Ramos (cell line): ENCODE data around the gene GRID1.

ENCODE experiments used
- in situ Hi-C: fragments of 300-500 bp; cut with MboI; formaldehyde crosslinking; loops from one replicate; pipeline ENCODE4 v1.14.3; 2022; ENCODE audit warnings: low sequenced_read_pairs; ENCODE audit not compliant: unreplicated experiment

Gene GRID1

DNA sequence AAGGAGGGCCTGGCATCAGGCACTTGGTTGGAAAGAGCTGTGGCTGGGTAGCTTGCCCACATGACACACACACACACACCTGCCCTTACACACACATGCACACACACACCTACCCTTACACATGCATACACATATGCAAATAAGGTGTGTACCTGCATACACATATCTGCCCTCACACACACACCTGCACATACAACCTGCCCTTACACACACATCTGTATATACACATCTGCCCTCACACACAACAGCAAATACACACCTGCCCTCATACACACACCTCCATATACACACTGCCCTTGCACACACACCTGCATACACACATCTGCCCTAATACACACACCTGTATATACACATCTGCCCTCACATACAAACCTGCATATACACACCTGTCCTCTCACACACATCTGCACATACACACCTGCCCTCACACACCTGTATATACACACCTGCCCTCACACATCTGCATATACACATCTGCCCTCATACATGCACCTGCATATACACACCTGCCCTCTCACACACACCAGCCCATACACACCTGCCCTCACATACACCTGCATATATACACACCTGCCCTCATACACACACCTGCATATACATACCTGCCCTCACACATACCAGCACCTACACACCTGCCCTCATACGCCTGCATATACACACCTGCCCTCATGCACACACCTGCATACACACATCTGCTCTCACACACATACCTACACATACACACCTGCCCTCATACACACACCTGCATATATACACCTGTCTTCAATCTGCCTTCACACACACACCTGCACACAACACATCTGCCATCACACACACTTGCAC, 82.9 kb downstream of the GRID1 start:
- in situ Hi-C loops = no loop called here

DNA sequence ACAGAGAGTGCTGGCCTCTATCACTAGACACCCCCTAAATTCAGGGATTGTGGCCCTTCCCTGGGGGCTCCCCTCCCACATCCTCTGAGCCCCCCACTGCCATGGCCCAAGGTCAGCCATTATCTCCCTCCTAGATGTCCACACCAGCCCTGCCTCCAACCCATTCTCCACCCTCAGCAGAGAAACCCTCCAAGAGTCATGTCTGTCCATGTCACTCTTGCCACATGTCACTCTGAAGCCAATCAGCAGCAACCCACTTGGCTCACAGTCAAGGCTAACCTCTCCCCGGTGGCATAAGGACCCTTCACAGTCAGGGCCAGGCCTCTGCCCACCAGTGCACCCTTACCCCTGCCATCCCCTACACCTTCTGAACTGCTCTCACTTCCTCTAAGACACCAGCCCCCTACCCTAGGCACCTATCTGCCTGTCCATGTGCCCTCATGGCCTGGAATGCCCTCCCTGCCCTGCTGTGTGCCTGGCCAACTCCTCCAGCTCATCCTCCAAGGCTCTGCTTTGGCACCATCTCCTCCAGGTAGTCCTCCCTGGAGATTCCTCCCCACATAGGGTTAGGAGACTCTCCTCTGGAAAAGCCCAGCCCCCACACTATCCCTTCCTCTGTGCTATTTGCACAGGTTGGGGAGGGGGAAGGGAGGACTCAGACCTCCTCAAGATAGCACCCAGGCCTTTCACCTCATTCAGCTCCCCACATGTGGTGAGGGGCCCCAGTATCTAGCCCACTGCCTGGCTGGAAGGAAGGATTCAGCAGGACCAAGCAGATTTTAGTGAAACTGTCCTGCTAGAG, 83.7 kb downstream of the GRID1 start:
- in situ Hi-C loops = no loop called here

DNA sequence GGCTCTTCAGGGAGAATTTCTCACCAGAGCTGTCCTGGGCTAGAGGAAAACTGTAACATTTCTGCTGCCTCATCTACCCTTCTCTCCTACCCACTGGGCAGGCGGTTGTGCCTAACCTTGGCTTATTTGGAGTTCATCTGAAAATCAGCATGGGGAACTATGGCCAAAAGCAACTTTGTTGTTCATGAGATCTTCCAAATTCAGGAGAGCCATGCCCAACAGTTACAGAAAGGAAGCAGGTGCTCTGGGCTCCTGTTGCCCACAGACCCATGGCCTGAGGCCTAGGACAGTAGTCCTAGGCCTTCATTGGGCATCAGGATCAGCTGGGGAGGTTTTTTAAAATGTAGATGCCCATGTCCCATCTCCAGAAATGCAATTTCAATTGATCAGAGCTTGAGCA, 85.2 kb downstream of the GRID1 start:
- in situ Hi-C loops = no loop called here

DNA sequence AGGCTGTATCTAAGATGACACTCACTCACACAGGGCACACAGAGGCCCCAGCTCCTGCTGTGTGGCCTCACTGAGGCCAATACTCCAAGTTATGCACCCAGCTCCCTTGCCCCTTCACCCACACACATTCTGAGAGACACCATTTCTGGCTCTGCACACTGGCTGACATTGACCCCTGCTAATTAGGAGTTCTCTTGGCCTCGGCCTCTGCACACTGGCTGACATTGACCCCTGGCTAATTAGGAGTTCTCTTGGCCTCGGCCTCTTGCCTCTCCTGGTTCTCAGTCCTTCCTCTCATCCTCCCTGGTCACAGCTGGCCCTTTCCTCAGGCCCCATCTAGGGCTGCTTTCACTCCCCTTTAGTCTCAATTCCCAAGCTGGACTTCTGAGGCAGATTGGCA, 97.3 kb downstream of the GRID1 start:
- in situ Hi-C loops = no loop called here

DNA sequence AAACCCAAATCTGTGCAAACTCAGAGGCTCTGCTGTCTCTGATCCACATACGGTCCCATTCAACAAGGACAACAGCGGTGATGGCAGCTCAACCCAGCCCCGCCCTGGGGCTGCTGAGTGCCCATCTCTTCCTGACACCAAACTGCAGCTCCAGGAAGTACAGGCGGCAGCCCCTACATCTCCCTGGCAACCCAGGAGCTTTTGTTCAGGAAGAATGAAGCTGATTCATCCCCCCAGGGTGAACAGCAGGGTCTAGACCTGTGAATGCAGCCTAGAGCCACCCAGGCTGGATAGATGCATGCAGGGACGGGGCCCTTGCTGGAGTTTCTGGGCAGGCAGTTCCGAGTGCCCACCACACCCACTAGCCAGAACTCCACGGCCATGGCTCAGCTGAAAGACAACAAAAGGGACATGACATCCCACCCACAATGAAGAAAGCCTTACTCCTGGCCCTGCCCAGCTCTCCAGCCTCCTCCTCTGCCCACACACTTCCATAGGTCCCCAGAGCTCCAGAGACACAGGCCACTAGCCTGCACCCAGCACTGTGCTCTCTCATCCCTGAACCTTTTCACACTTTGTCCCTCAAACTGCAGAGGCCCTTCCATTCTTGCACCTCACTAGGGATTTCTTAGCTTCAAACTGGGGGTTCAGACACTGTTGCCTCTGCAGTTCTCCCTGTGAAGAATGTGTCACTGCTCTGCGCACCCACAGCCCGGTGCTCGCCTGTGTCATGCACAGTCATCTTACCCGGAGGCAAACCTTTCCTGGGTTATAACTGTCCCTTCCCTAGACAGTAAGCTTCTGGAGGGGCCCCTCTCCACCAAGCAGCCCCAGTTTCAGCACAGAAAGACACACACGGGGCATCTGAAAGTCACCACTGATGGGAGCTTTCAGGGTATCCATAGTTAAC, 99.1 kb downstream of the GRID1 start:
- in situ Hi-C loops = no loop called here

DNA sequence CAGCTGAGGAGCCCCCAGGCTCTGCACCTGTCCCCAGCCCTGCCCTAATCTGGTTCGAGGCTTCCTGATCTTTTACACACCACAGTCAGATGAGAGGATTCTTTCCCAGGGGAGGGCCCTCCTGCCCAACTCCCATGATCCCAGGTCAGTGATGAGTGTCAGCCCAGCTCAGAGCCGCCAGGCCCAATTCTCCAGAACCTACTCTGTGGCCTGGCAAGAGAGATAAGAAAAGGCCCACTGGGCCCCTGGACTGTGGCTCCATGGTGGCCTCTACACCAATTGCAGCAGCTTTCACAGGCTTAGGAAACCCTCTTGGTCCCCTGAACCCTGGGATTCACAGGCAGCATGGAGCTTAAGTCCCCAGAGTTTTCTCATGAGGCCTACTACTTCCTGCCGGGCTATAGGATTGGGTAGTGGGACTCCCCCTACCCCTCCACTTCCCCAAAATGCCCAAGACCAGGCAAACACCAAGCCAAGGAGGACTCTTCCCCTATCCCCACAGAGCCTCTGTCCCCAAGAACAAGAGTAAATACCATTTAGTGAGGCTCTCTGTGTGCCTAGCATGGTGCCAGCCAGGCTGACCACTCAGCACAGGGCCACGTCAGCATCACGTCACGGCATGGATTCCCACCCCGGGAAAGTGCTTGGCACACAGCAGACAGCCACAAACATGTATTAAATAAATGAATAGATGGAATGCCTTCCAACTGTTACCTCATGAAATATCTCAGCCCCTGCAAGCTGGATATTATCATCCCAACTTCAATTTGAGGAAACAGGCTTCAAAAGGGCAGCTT, 100.0 kb downstream of the GRID1 start:
- in situ Hi-C loops = no loop called here

- in situ Hi-C loops = no loop called here
Measured at GRCh38 chr10:86265895-86266259, 100.7 kb downstream of the GRID1 start.

GRCh38 chr10:86265236-86265894, 101.2 kb downstream of the GRID1 start:
- in situ Hi-C loops = no loop called here

- in situ Hi-C loops = no loop called here
Measured at GRCh38 chr10:86264481-86265231, 101.9 kb downstream of the GRID1 start.

- in situ Hi-C loops = no loop called here
Measured at GRCh38 chr10:86263907-86264306, 102.7 kb downstream of the GRID1 start.

DNA sequence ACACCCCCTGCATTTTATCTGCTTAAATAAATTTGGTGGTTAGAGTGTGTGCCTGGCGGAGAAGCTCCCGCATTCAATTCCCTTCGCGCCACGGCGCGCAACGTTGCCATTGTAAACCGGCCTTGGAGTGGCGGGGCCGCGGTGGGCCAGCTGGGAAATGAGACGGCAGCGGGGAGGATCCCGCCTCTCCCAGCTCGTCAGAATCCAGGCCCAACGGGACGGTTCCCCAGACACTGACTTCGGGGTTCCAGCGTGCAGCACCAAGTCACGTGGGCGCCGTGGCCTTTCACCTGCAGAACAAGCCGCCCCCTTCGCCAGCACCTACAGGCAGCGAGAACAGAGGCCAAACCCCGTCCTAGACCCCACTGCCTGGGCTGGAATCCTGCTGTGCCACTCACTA, 103.4 kb downstream of the GRID1 start:
- in situ Hi-C loops = no loop called here

DNA sequence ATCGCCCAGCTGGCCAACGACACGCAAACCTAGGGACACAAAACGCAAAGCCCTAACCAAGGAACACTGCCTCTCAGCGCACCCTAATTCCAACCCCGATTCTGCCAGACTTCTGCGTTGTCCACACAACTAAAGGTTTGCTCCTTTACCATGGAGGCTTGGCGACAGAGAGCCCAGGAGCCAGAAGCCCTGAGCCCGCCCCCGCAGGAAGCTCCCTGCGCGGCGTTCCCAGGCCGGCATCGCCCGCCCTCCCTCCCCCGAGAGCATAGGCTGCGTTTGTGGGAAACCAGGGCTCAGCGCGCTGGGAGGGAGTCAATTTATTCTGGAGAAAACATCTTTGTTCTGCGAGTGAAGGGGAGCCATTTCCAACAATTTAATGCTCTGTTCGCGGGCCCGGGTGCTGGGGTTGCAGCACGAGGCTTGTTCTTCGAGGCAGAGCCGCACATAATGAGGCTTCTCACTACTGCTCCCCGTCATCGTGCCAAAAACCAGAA, 103.9 kb downstream of the GRID1 start:
- in situ Hi-C loops = no loop called here

GRCh38 chr10:86261941-86262687, 104.5 kb downstream of the GRID1 start:
- in situ Hi-C loops = no loop called here

- in situ Hi-C loops = no loop called here
Measured at GRCh38 chr10:86261470-86261869, 105.1 kb downstream of the GRID1 start.

DNA sequence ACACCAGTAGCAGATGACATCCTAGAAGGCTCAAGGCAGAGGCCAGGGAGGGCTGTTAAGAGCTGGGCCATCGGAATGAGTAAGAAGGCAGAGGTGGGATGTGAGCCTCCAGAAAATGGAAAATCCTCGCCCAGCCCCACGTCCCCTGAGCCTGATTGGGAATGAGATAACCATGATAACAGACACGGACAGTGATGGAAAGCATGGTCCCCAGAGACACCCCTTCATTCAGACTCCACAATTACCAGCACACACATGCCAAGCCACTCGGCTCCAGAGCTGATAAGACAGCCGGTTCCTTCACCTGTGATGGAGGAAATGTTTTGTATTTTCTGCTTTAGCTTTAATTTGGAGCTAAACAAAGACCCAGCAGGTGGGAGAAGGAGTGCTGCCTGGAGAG, 106.0 kb downstream of the GRID1 start:
- in situ Hi-C loops = no loop called here

GRCh38 chr10:86259901-86260562, 106.6 kb downstream of the GRID1 start:
- in situ Hi-C loops = no loop called here

- in situ Hi-C loops = no loop called here
Measured at GRCh38 chr10:86258941-86259340, 107.7 kb downstream of the GRID1 start.
